HEK293T (cell line): ENCODE results near the gene ZNF217.

Experiments
- CTCF ChIA-PET: fragments of 350-600 bp; formaldehyde crosslinking; extraction: SDS; loops from one replicate; lab custom pipeline; 2021; ENCODE audit warnings: antibody characterized with exemption, inconsistent platforms; lab: Yijun Ruan, JAX
- POLR2A ChIA-PET: fragments of 350-600 bp; formaldehyde crosslinking; extraction: SDS; loops from one replicate; lab custom pipeline; 2020; ENCODE audit warnings: antibody characterized with exemption, inconsistent platforms; lab: Yijun Ruan, JAX
- DNase-seq: peaks from one replicate; pipeline ENCODE4 v3.0.0; 2012; ENCODE audit warnings: mixed read lengths; ENCODE audit errors: extremely low spot score
- ARNT ChIP-seq: fragments of 450-650 bp; IDR thresholded peaks from 2 replicates; pipeline ENCODE4 v1.6.1; 2017; ENCODE audit warnings: mild to moderate bottlenecking
- BHLHE40 ChIP-seq: fragments of 450-650 bp; IDR thresholded peaks from 2 replicates; pipeline ENCODE4 v1.6.1; 2016; ENCODE audit warnings: mild to moderate bottlenecking, moderate library complexity, borderline replicate concordance
- CTBP1 ChIP-seq: fragments of 450-650 bp; IDR thresholded peaks from 2 replicates; pipeline ENCODE4 v1.6.1; 2016; ENCODE audit warnings: borderline replicate concordance
- ELF4 ChIP-seq: fragments of 450-650 bp; IDR thresholded peaks from 2 replicates; pipeline ENCODE4 v1.6.1; 2017; ENCODE audit warnings: antibody characterized with exemption
- FOXA1 ChIP-seq: fragments of 450-650 bp; IDR thresholded peaks from 2 replicates; pipeline ENCODE4 v1.6.1; 2016; ENCODE audit warnings: mild to moderate bottlenecking
- FOXK2 ChIP-seq: fragments of 450-650 bp; IDR thresholded peaks from 2 replicates; pipeline ENCODE4 v1.6.1; 2016; ENCODE audit warnings: mild to moderate bottlenecking
- FOXM1 ChIP-seq: fragments of 450-650 bp; IDR thresholded peaks from 2 replicates; pipeline ENCODE4 v1.6.1; 2017; ENCODE audit warnings: mild to moderate bottlenecking, borderline replicate concordance
- HDGF ChIP-seq: fragments of 450-650 bp; IDR thresholded peaks from 2 replicates; pipeline ENCODE4 v1.6.1; 2017; ENCODE audit warnings: antibody characterized with exemption, borderline replicate concordance
- L3MBTL2 ChIP-seq: fragments of 450-650 bp; conservative IDR thresholded peaks from 2 replicates; pipeline ENCODE4 v1.6.1; 2016; ENCODE audit warnings: mild to moderate bottlenecking
- LEF1 ChIP-seq: fragments of 450-650 bp; IDR thresholded peaks from 2 replicates; pipeline ENCODE4 v1.6.1; 2017; ENCODE audit warnings: mild to moderate bottlenecking, borderline replicate concordance
- NFRKB ChIP-seq: fragments of 450-650 bp; IDR thresholded peaks from 2 replicates; pipeline ENCODE4 v1.6.1; 2016; ENCODE audit warnings: mild to moderate bottlenecking, moderate library complexity
- PKNOX1 ChIP-seq: fragments of 450-650 bp; IDR thresholded peaks from 2 replicates; pipeline ENCODE4 v1.6.1; 2016
- SP1 ChIP-seq: fragments of 450-650 bp; IDR thresholded peaks from 2 replicates; pipeline ENCODE4 v1.6.1; 2017
- SUZ12 ChIP-seq: fragments of 450-650 bp; IDR thresholded peaks from 2 replicates; pipeline ENCODE4 v1.6.1; 2016; ENCODE audit warnings: mild to moderate bottlenecking
- TARDBP ChIP-seq: fragments of 450-650 bp; IDR thresholded peaks from 2 replicates; pipeline ENCODE4 v1.6.1; 2016
- ZNF384 ChIP-seq: fragments of 450-650 bp; IDR thresholded peaks from 2 replicates; pipeline ENCODE4 v1.6.1; 2016

Gene ZNF217

DNA sequence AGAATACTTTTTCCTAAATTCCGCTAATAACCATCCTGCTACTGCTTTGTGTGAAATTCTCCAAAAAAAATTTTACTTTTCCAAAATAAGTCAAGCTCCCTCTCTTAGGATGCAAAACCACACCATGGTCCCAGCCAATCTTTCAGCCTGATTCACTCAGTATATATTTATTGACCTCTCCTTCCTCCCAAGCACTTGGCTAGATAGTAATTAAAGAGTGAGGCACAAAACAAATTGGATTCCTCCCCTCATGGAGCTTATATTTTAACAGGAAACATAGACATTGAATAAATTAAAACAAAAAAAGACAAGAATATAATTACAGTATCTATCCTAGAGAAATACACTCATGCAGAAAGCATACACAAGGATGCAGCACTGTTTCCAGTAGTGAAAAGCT, 9.0 kb upstream of the ZNF217 start:
- TF ChIP-seq ZNF384 (no peak), SUZ12 (no peak), L3MBTL2 (no peak)
- ChIA-PET CTCF (no interaction called here), POLR2A (no interaction called here)
- no peak for DNase-seq

DNA sequence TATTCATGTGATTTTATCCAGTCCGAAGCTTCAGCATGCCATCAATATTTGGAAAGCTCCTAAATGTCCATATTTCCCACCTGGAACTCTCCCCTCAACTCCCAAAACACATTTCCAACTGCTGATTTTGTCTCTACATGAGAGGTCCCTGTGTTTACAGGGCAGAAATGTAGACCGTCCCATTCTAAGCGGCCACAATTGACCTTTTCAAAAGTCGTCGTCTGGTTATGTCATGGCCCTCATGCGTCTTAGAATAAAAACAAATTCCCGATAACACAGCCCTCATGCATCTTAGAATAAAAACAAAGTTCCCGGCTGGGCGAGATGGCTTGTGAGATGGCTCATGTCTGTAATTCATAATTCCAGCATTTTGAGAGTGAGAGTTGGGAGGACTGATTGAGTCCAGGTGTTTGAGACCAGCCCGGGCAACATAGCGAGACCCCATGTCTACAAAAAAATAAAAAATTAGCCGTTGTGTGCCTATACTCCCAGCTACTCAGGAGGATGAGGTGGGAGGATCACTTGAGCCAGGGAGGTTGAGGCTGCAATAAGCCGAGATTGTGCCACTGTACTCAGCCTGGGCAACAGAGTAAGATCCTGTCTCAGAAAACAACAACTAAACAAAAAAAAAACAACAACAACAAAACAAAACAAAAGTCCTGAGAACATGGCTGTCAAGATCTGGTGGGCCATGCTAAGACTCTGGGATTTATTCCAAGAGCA, 6.4 kb upstream of the ZNF217 start:
- TF ChIP-seq ZNF384 (no peak), FOXM1 (no peak), FOXK2 (no peak), ARNT (no peak), NFRKB (no peak), PKNOX1 (no peak), HDGF (no peak), FOXA1 (no peak), SUZ12 (no peak)
- CTCF ChIA-PET = no interaction called here
- POLR2A ChIA-PET = interaction anchor here (1.3 kb wide), 1 partner anchor 10 kb away, joined by 4 read pairs; no protein-coding TSS in a partner anchor
- DNase-seq = no peak

DNA sequence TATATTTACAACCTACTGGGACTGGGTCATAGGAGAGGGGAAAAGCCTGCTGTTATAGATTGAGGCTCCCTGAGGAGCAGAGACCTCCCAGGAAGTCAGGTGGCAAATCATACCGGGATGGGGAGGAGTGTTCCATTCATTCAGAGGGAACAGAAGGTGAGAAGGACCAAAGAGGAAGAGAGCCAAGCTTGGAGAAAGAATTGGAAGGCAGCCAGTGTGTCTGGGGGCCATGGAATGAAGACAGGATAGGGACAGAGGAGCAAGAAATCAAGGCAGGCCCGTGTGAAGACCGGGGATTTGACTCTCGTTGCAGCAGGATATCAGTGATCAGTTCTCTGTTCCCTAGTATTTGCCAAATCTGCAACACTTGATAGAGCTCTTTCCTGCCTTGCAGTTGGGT, 5.7 kb upstream of the ZNF217 start:
- DNase-seq = no peak
- ChIA-PET POLR2A (interaction anchor here (1.3 kb wide), 1 partner anchor 10 kb away, joined by 4 read pairs; no protein-coding TSS in a partner anchor), CTCF (no interaction called here)
- TF ChIP-seq PKNOX1 (no peak), ARNT (no peak), FOXM1 (no peak), FOXK2 (no peak), FOXA1 (no peak), CTBP1 (no peak), ZNF384 (no peak), ELF4 (no peak), NFRKB (no peak), TARDBP (no peak), SUZ12 (no peak), BHLHE40 (no peak), SP1 (no peak), LEF1 (no peak)

DNA sequence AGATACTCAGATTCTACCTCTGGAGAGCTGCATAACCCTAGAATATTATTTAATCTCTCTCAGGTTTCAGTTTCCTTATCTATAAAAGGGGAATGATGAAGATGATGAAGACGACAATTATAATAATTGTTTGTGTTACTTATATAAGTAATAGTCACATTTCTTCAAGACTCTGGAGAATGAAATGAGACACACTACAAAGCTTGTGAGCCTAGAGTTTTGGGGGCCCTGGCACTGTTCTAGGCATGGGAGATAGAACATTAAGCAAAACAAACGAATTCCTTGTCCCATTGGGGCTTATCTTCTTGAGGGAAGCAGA, 5.4 kb upstream of the ZNF217 start:
- ChIA-PET CTCF (no interaction called here), POLR2A (interaction anchor here (1.3 kb wide), 1 partner anchor 11 kb away, joined by 4 read pairs; no protein-coding TSS in a partner anchor)
- no peak for DNase-seq
- TF ChIP-seq TARDBP (no peak), FOXK2 (no peak), NFRKB (no peak), SUZ12 (no peak)

- DNase-seq = no peak
- POLR2A ChIA-PET = interaction anchor here (0.6 to 1.3 kb wide), 3 partner anchors 11 to 287 kb away, joined by 3 to 4 read pairs (median 3); no protein-coding TSS in a partner anchor
- CTCF ChIA-PET = no interaction called here
- TF ChIP-seq NFRKB = no peak
- no peak for TF ChIP-seq CTBP1
- no peak for TF ChIP-seq ZNF384
- no peak for TF ChIP-seq FOXA1
- TF ChIP-seq FOXK2 = no peak
- TF ChIP-seq L3MBTL2 = no peak
Measured at GRCh38 chr20:53598140-53599043, 4.8 kb upstream of the ZNF217 start.

- CTCF ChIA-PET = interaction anchor here (0.6 to 1.5 kb wide), 3 partner anchors 8 to 267 kb away, joined by 3 to 8 read pairs (median 3); no protein-coding TSS in a partner anchor
- POLR2A ChIA-PET = interaction anchor here (1.1 kb wide), 1 partner anchor 13 kb away, joined by 3 read pairs; no protein-coding TSS in a partner anchor
- no peak for TF ChIP-seq FOXA1
- TF ChIP-seq PKNOX1 = no peak
- no peak for TF ChIP-seq SP1
- no peak for TF ChIP-seq L3MBTL2
- TF ChIP-seq TARDBP = no peak
- no peak for TF ChIP-seq BHLHE40
- TF ChIP-seq LEF1 = no peak
- no peak for TF ChIP-seq ELF4
- no peak for TF ChIP-seq NFRKB
- TF ChIP-seq SUZ12 = no peak
- TF ChIP-seq ARNT = no peak
- no peak for TF ChIP-seq FOXM1
- TF ChIP-seq ZNF384 = no peak
- TF ChIP-seq CTBP1 = no peak
- no peak for DNase-seq
Measured at GRCh38 chr20:53597521-53598120, 4.0 kb upstream of the ZNF217 start.
